ENCODE data around the gene PAPOLA.

Gene PAPOLA

DNA sequence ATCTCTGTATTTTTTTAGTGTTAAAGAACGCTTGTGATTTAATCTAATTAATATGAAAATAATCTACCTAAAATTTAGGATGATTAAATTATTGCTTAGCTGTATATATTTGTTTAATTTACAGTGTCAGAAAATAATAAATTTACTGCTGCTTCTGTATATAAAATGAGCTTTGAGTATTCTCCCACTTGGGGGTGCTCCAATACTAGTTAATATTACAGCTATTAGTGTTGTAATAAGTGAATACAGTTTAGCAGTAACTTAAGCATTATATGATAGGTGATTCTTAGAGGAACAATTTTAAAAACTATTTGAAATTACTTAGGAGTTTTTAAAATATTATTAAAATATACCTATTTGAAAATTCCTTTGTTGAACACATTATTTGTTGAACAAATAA lies 62.2 kb downstream of the PAPOLA start:
- no peak for DNase-seq (ENCODE audit: low read depth in 3 of 3, low spot score in 1 of 3)

DNA sequence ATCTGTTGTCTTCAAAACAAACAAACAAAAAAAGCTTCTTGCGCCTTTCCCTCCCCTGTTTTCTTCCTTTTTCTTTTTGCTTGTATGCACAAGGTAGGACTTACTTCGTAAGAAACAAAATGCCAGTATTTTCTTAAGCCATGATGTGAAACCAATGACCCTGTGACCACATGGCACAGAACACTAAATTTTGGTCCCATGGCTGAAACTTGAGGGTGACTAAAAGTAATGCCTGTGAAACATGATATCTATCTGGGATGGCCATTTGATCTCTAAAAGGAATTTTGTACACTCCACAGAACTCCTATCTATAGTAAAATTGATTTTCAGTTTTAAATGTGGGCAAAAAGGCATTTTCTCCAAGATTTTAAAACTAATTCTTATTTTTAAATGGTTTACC lies 63.6 kb downstream of the PAPOLA start:
- no peak for DNase-seq (ENCODE audit: low read depth in 3 of 3, low spot score in 1 of 3)

DNA sequence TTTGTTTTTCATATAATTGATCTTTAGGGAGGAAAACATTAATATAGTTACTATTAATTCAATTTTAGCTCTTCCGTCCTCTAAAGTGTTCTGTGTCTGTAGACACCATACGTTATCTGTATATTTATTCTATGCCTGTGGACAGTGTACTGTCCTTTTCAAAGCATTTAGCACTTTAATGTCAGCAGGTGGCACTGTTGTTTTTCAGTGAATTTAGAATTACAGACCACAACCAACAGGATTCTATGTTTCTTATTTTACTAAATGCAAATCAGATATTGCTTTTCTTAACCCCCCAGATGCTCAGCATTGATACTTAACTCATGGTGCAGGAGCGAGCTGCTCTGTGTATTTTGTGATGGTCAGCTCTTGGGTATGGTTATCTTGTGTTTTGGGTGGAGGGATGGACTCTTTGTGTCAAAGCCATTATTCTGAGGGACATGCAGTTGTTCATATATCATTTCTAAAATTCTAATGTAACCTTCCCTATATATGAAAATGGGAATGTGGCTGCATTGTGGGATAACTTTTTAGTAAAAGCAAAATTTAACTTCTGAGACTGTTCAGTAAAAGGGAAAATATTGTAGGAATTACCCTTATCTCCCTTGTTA lies 65.2 kb downstream of the PAPOLA start:
- DNase-seq (ENCODE audit: low read depth in 3 of 3, low spot score in 1 of 3): no peak

DNA sequence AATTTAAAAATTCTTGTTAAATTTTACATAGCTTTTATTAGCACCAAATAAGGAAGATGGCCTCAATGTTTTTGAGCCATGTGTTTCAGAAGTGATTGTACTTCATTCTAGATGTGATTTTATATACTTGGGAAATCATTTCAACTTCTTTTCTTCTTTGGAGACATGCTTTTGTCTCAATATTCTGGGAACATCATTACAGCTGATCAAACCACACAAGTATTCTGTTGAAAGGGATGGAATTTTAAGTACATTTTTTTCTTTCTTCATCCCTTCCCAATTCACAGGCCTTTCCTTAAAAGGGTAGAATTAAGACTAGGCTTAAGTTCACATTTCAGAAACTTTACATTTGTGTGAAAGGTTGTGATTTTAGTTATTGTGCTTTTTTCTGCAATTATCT lies 66.4 kb downstream of the PAPOLA start:
- DNase-seq (ENCODE audit: low read depth in 3 of 3, low spot score in 1 of 3): no peak

DNA sequence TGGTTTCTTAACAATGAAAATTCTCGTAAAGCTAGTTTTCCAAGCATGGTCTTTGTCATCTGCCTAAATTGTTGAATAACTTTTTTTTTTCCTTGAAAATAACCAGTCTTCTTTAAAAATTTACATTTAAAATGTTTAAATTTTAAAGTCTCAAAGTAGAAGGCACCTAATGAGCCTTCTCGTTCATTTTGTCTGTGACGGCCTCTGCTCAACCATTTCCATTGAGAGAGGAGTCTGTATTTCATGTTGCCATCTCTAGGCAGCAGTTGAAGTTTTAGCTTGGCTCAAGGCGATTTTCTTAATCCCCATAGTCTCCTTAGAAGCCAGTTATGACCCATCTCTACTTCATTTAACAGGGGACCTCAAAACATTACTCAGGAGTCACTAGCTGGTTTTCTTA lies 69.1 kb downstream of the PAPOLA start:
- no peak for DNase-seq (ENCODE audit: low read depth in 3 of 3, low spot score in 1 of 3)

DNA sequence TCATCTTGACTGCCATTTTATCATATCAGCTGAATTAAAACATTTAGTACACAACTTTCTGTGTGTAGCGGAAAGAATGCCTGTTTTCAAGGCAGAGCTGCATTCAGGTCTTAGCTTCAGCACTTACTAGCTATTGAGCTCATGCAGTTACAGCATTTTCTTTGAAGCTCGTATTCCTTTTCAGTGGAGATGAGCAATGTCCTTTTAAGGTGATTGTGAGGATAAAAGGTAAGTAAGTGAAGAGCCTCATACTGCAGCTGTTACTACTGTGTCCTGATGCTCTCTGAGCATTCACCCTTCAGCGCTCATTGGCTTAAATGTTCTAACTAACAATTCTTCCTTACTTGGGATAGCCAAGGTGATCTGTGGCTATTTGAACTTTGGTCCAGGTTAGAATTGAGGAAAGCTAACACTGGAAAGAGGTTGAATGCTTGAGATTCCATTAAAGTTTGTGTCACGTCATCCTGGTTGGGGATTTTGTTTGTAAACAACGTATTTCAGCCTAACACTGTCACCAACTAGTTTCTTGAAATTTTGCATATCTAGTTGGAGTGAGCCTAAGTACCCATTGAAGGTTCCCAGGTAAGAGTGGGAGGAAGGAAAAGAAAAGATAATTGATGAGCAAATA lies 71.4 kb downstream of the PAPOLA start:
- no peak for DNase-seq (ENCODE audit: low read depth in 3 of 3, low spot score in 1 of 3)

DNA sequence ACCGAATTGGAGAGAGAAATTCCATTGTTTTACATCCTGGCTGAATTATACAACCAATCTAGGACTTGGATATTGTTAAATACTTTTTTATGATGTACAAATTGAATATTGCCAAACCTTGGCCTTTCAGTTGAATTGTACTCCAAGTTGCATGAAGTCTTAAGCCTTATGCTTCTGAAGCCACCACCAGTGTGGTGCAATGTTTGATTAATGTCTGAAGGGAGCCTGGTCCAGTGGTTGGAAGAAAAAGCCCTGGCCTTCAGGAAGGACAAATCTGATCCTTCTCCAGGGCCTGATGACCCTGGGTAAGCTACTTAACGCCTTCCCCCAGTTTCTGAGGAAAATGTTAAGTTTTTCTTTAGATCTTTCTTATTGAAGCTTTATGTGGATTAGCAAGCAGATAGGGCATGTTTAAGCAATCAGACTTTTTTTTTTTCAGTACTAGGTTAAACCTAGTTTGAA lies 72.0 kb downstream of the PAPOLA start:
- DNase-seq (ENCODE audit: low read depth in 3 of 3, low spot score in 1 of 3): no peak

DNA sequence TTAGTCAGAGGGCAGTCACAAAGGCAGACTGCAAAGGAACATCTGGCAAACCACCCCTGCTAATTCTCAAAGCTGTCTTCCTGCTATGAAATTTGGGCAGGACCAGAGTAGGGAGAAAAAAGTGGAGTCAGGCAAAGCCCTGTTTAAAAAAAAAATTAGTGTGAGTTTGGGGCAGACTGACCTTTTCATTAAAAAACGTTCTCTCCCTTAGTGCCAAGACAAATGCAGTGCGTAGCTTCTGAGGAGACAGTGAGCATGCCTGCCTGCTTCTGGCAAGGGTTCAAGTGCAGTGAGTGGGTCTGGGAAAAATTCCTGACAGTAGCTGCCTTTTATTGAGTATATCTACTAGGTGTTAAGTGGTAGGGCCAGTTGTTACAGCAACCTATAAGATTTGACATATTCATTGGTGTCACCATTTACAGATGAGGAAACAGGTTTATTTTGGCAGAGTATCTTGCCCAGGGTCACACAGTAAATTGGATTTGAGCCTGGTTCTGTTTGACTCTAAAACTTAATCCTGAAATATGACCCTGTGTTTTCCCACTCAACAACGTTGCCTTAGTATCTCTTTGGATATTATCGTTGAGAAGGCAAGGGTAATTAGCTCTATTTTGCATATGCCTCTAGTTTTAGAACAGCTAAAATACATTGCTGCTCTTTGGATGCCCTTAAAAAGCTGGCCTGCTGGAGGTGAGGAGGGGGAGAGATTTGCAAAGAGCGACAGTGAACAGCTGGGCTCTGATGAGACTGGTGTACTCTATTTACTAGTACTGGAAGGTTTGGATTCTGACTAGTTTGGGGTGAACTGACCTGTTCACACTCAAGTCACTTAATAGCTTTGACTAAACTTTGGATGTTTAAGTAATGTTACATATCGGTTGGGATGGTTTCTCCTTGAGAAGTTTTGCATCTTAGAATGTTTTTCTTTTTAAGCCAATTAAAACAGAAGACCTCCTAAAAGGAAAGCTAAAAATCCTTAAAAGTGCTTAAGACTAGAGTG lies 72.8 kb downstream of the PAPOLA start:
- no peak for DNase-seq (ENCODE audit: low read depth in 3 of 3, low spot score in 1 of 3)

DNA sequence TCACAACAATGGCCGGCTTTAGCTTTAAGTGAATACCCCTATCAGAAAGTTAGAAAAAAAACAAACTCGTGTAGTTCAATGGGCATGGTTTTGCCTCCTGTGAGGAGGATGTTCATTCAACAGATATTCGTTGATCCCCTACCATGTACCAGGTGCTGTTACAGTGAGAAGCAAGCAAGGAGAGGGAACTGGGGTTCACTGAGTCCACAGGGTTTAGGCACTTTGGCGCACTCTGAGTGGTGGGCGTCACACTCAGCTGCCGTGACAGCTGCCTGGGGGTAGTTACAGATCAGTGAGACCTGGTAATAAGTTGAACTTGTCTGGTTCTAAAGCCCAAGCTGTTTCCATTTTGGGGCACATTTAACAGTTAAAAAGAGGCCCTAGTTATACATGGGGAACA lies 74.2 kb downstream of the PAPOLA start:
- DNase-seq (ENCODE audit: low read depth in 3 of 3, low spot score in 1 of 3): no peak

DNA sequence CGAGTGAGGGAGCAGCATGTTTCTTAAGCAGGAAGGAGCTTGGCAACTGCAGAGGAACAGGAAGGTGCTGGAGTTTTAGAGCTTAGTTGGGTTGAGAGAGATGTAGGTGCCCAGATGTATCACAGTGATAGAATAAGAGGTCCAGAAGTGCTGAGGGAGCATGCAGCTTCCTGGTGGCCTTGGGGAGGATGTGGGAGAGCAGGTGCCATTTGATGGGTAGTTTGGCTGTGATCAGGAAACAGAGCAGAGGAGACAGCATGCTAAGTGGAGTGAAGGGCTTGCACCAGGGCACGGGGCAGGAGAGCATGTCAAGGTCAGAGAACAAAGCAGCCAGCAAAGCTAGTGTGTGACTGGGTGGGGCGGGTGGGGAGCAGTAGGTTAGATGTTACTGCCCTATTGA lies 74.8 kb downstream of the PAPOLA start:
- no peak for DNase-seq (ENCODE audit: low read depth in 3 of 3, low spot score in 1 of 3)

DNA sequence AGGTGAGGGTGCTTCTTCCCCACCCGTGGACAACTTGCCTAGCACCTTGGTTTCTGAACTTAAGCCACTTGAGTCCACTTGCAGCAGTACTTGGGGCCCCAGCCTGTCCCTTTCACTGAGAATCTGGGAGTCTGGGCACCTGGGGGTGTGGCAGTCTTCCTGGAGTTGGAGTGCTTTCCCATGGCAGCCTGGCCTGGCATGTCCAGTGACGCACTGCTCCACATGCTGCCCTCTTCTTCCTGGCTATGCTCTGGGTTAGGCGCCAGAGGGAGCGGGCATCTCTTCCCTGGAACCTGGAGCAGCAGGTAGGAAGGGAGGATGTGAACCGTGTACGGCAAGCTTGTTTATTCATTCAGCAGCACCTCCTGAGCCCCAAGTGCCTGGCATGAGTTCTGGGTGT lies 76.4 kb downstream of the PAPOLA start:
- DNase-seq (ENCODE audit: low read depth in 3 of 3, low spot score in 1 of 3): no peak

DNA sequence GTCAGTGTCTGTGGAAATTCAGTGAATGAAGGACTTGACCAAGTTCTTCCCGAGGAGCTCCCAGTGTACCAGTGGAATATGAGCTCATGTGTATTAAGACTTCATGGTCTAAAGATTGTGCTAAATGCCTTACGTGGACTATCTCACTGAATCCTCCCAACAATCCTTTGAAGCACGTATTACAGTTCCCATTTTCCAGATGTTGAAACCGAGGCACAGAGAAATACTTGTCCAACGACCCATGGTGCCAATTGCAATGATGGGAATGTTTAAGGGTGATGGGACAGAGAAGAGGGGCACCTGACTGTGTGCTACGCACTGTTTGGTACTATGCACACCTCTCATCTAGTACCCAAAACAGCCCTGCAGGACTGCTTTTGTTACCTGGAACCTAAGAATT lies 77.2 kb downstream of the PAPOLA start:
- no peak for DNase-seq (ENCODE audit: low read depth in 3 of 3, low spot score in 1 of 3)

DNA sequence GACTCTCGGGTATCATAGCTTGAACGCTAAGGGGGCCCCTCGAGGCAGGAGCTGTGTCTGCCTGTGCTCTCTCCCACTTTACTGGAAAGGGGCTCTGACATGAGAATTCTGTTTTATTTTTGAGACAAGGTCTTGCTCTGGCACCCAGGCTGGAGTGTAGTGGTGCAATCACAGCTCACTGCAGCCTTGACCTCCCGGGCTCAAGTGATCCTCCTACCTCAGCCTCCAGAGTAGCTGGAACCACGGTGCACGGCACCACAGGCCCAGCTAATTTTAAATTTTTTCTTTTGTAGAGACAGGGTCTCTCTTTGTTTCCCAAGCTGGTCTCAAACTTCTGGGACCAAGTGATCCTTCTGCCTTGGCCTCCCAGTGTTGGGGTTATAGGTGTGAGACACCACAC lies 77.7 kb downstream of the PAPOLA start:
- no peak for DNase-seq (ENCODE audit: low read depth in 3 of 3, low spot score in 1 of 3)

DNA sequence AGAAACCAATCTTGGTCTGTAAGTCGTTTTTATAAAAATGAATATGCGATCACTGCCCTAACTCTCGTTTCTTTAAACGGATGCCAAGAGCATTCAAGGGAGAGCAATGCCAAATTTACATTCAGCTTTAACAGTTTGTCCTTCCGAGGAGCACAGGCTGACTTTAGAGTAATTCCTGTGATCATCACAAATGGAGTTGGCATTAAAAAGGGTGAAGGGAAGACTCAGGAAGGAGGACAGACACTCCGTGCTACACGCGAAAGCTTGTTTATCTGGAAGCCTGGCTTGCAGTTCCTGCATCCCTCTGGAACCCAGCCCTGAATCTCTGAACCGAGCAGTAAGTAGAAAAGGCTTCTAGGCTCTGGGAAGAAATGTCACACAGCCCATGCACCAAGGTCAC lies 78.4 kb downstream of the PAPOLA start:
- DNase-seq (ENCODE audit: low read depth in 3 of 3, low spot score in 1 of 3): no peak

DNA sequence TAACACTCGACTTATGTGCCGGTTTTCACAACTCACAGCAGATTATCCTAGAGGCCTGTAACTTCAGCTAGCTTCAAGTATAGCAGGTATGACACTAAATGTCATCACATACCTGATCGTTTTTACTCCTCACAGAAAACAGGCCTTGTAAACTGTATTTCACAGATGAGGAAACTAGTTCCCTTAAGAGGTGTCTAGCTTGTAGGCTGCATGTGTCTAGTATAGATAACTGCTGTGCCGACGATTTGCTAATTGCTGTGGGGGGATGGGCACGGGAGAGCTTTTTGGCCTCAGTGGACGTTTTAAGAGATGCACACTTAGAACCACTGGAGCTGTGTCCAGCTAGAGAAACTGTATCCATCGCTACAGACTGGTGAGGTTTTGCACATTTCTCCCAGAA lies 78.8 kb downstream of the PAPOLA start:
- no peak for DNase-seq (ENCODE audit: low read depth in 3 of 3, low spot score in 1 of 3)

DNA sequence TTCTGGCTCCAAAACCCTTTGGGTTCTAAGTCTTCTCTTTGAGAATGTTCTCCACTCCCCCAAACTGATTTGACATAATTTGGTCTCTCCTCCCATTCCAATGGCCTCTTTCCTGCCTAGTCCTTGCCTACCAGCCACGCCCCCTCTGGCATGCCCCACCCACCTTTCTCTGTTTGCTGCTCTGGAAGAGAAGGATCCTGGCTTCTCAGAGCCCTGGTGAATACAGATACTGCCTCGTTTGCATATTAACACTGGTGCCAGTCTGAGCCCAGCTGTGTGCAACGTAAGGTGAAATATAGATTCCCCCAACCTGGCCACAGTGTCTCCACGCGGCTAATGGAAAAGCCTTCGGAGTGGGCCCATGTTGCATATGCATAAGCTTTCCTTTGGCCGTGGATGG lies 79.7 kb downstream of the PAPOLA start:
- DNase-seq (ENCODE audit: low read depth in 3 of 3, low spot score in 1 of 3): no peak

DNA sequence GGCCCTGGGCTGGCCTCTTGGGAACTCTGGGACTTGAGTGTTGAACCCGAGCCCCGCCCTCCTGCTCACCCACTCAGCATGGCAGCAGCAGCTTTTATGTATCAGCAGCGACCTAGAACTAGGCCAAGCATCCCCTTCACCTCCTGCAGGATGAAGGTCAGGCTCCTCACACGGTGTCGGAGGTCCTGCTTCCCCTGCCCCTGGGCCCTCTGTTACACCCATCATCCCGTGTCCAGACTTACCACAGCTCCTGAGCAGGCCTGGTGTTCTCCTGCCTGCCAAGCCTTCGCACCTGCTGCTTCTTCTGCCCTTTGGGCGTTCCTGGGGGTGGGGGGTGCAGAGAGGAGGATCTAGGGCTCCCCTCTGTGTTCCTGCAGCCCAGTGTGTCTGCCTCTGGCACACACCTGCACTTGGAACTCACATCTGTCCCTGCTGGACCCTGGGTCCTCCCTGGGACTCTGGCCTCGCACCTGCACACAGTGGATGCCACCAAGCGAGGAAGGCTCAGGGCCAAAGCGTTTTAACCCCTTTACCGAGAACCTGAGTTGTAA lies 80.3 kb downstream of the PAPOLA start:
- no peak for DNase-seq (ENCODE audit: low read depth in 3 of 3, low spot score in 1 of 3)

DNA sequence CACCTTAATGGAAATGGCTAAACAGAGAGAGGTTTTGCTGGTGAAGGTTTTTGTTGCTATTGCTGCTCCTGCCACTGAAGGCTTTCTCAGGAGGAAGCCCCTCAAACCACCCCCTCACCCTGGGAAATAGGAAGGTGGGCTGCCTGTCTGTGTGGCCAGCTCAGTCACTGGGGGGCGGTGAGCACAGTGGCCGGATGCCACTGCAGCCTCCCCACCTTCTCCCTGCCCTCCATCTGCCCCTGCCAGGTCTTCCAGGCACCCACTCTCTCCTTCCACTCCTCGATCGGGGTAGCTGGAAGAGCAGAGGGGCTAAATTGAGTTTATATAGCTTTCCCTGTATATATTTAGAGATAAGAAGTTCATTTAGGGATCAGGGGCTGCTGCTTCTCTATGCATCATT lies 80.8 kb downstream of the PAPOLA start:
- no peak for DNase-seq (ENCODE audit: low read depth in 3 of 3, low spot score in 1 of 3)

DNA sequence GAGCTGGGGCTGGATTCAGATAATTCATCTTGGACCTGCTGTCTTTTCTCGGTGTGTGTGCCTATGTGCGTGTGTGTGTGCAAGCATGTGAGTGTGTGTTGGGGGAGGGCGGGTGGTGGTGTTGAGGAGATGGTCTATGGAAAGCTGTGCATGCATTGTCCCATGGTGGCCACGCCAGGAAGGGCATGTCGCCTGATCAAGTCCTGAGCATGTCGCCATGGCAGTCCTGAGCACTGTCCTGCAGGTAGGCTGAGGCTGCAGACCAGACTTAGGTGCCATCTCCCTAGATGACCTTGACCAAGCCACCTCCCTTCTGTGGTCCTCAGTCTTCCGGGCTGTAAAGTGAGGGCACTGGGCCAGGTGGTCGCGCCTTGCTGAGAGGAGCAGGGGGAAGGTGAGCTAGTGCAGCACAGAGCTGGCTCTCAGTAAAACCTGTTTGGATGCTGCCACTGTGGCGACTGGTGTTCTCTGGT lies 81.4 kb downstream of the PAPOLA start:
- DNase-seq (ENCODE audit: low read depth in 3 of 3, low spot score in 1 of 3): no peak

DNA sequence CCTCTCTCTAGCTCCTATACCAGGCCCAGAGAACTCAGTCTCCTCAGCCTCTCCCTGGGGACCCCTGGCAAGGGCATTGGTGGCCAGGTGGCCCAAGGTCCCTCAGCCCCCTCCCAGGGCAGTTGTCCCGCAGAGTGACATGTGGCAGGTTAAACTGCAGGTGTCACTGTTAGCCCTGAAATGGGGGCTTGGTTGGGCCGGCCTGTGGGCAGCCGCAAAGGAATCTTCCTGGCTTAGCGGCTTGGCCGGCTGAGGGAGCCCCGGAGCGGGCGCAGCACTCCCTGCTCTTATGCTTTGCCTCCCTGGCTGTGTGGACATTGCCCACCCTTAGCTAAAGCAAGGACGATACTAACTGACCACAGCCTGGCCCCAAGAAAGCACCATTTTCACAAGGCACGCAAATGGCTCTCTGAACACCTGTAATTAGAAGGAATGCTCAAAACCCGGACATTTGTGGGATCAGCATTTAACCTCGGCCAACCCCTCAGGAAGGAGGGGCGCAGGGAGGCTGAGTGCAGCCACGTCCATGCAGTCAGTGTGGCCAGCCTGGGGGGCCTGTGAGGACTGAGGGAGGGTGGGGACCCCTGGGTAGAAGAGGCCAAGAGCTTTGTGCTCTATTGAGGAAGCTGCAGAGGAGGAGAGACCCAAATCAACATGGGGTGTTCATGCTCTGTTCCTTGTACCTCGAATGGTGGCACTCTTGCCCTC lies 82.2 kb downstream of the PAPOLA start:
- DNase-seq (ENCODE audit: low read depth in 3 of 3, low spot score in 1 of 3): no peak
